Liver (tissue), 3 donors: ENCODE results near the gene DCX.

ENCODE experiments used
- CTCF ChIP-seq: fragments of 150-350 bp; IDR thresholded peaks from 2 replicates; pipeline ENCODE4 v1.5.1; 2017; ENCODE audit warnings: improper control_type of control experiment, low read depth, low read length; ENCODE audit not compliant: missing input control
- MAX ChIP-seq: IDR thresholded peaks from 2 replicates; pipeline ENCODE4 v1.6.1; 2016; ENCODE audit warnings: antibody characterized with exemption
- RAD21 ChIP-seq, 2 donors: IDR thresholded peaks; 2 replicates each; pipeline ENCODE4 v1.6.1; 2016; ENCODE audit warnings: antibody characterized with exemption in 2 of 2, mild to moderate bottlenecking in 2 of 2
- REST ChIP-seq: IDR thresholded peaks from 2 replicates; pipeline ENCODE4 v1.6.1; 2016; ENCODE audit warnings: antibody characterized with exemption, mild to moderate bottlenecking
- TF ChIP-seq, protein P1 (sequence below): IDR thresholded peaks from 2 replicates; pipeline ENCODE4 v1.6.1; 2016; ENCODE audit warnings: antibody characterized with exemption
- donor health status: healthy.
- donor health status: healthy.

GRCh38 chrX:111254896-111255693, 156.9 kb downstream of the DCX start:
- TF ChIP-seq CTCF, result no peak
- no peak for TF ChIP-seq RAD21 (IDR thresholded peaks at IDR 0.05)
- TF ChIP-seq, protein P1, sequence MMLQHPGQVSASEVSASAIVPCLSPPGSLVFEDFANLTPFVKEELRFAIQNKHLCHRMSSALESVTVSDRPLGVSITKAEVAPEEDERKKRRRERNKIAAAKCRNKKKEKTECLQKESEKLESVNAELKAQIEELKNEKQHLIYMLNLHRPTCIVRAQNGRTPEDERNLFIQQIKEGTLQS, result no peak
- no peak for TF ChIP-seq REST
- TF ChIP-seq MAX, result no peak
